ENCODE data around the gene LILRB5.

Gene LILRB5

GRCh38 chr19:54294539-54294938 is 37.5 kb upstream of the LILRB5 start:
- no peak for TF ChIP-seq CTCF (IDR thresholded peaks at IDR 0.05)

- TF ChIP-seq CTCF (IDR thresholded peaks at IDR 0.05): no peak
These were observed 30.4 kb upstream of the LILRB5 start for GRCh38 chr19:54287456-54287855.

- no peak for TF ChIP-seq CTCF (IDR thresholded peaks at IDR 0.05)
These were observed 25.8 kb upstream of the LILRB5 start for GRCh38 chr19:54282686-54283470.

- TF ChIP-seq CTCF (IDR thresholded peaks at IDR 0.05): no peak
These were observed 24.1 kb upstream of the LILRB5 start, which contains the start of gene LILRB2 for GRCh38 chr19:54281007-54281728. Gene LILRB2, minus strand, starts transcription at chr19:54281110. Its CDS starts 614 bp downstream, at chr19:54280496.

GRCh38 chr19:54279406-54279962 is 22.4 kb upstream of the LILRB5 start:
- no peak for TF ChIP-seq CTCF (IDR thresholded peaks at IDR 0.05)

- TF ChIP-seq CTCF (IDR thresholded peaks at IDR 0.05): no peak
These were observed 18.9 kb upstream of the LILRB5 start for GRCh38 chr19:54275951-54276350.

- TF ChIP-seq CTCF (IDR thresholded peaks at IDR 0.05): no peak
These were observed 16.7 kb upstream of the LILRB5 start for GRCh38 chr19:54273821-54274220.

All from LNCAP (cell line).